ENCODE measurements around the gene TIMP2.
"Not testable (repeated sequence)": the region's sequence is repeated elsewhere in the genome, so short reads cannot be mapped to it uniquely, and the experiment has no call there.

The TIMP2 gene

DNA sequence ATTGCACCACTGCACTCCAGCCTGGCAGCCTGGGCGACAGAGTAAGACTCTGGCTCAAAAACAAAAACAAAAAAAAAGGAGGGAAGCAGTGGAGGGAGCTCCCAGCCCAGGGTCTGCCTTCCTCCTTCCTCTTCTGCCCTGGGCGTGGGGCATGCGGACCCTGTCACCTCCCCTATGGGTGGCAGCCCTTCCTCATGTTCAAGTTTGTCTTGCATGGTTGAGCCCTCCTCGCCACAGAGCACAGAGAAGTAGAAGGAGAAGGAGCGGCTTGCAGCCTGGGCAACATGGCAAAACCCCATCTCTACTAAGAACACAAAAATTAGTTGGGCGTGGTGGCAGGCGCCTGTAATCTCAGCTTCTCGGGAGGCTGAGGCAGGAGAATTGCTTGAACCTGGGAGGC lies 21.4 kb upstream of the TIMP2 start:
- TF ChIP-seq ZNF274 (IDR thresholded peaks at IDR 0.05; ENCODE audit: low read depth, low read length), result no peak

DNA sequence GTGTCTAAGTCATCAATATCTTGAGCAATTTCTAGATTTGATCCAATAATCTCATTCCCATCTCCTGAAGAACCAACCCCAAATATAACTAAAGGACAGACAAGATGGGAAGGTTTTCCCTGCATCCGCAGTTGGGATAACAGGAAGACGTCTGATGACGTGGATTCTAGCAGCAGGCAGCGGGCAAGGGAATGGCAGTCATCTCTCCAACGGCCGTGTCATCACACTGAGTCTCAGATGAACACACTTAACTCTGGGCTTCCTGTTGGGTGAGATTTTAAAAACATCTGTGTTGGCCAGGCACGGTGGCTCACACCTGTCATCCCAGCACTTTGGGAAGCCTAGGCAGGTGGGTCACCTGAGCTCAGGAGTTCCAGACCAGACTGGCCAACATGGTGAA lies 20.9 kb upstream of the TIMP2 start:
- no peak for TF ChIP-seq ZNF274 (IDR thresholded peaks at IDR 0.05; ENCODE audit: low read depth, low read length)
- H3K4me3 ChIP-seq (ENCODE audit: low read length), result no peak overlapping the region

More for the DNA sequence above, 21.4 kb upstream of the TIMP2 start:
- no peak overlapping the region for H3K4me3 ChIP-seq (ENCODE audit: low read length)

GRCh38 chr17:78945455-78945854 lies 20.3 kb upstream of the TIMP2 start:
- H3K4me3 ChIP-seq (ENCODE audit: low read length), result not testable (repeated sequence)

- H3K4me3 ChIP-seq (ENCODE audit: low read length), result no peak overlapping the region
- no peak for TF ChIP-seq ZNF274 (IDR thresholded peaks at IDR 0.05; ENCODE audit: low read depth, low read length)
These were observed 19.8 kb upstream of the TIMP2 start for GRCh38 chr17:78944956-78945355.

DNA sequence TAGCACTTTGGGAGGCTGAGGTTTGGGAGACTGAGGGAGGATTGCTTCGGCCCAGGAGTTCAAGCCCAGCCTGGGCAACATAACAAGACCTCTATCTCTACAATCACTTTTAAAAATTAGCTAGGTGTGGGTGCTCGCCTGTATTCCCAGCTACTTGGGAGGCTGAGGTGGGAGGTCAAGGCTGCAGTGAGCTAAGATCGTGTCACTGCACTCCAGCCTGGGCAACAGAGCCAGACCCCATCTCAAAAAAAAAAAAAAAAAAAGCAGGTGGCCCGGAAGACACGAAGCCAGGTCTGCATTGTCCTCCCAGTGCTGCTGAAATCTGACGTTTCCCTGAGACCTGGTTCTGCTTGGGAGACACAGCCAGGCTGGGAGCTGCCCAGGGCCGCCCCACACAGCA lies 18.8 kb upstream of the TIMP2 start:
- no peak for TF ChIP-seq ZNF274 (IDR thresholded peaks at IDR 0.05; ENCODE audit: low read depth, low read length)
- no peak overlapping the region for H3K4me3 ChIP-seq (ENCODE audit: low read length)

- TF ChIP-seq ZNF274 (IDR thresholded peaks at IDR 0.05; ENCODE audit: low read depth, low read length), result no peak
- H3K4me3 ChIP-seq (ENCODE audit: low read length), result no peak overlapping the region
These were observed 15.5 kb upstream of the TIMP2 start for GRCh38 chr17:78940708-78941107.

- no peak for TF ChIP-seq ZNF274 (IDR thresholded peaks at IDR 0.05; ENCODE audit: low read depth, low read length)
- no peak overlapping the region for H3K4me3 ChIP-seq (ENCODE audit: low read length)
These were observed 15.1 kb upstream of the TIMP2 start for GRCh38 chr17:78940258-78940657.

- TF ChIP-seq ZNF274 (IDR thresholded peaks at IDR 0.05; ENCODE audit: low read depth, low read length), result no peak
- no peak overlapping the region for H3K4me3 ChIP-seq (ENCODE audit: low read length)
These were observed 14.4 kb upstream of the TIMP2 start for GRCh38 chr17:78939615-78940014.

GRCh38 chr17:78937561-78937960 lies 12.4 kb upstream of the TIMP2 start:
- no peak for TF ChIP-seq ZNF274 (IDR thresholded peaks at IDR 0.05; ENCODE audit: low read depth, low read length)
- no peak overlapping the region for H3K4me3 ChIP-seq (ENCODE audit: low read length)

- TF ChIP-seq ZNF274 (IDR thresholded peaks at IDR 0.05; ENCODE audit: low read depth, low read length), result no peak
- no peak overlapping the region for H3K4me3 ChIP-seq (ENCODE audit: low read length)
These were observed 10.5 kb upstream of the TIMP2 start for GRCh38 chr17:78935419-78936323.

GRCh38 chr17:78934681-78935418 lies 9.7 kb upstream of the TIMP2 start:
- TF ChIP-seq ZNF274 (IDR thresholded peaks at IDR 0.05; ENCODE audit: low read depth, low read length), result no peak
- no peak overlapping the region for H3K4me3 ChIP-seq (ENCODE audit: low read length)

DNA sequence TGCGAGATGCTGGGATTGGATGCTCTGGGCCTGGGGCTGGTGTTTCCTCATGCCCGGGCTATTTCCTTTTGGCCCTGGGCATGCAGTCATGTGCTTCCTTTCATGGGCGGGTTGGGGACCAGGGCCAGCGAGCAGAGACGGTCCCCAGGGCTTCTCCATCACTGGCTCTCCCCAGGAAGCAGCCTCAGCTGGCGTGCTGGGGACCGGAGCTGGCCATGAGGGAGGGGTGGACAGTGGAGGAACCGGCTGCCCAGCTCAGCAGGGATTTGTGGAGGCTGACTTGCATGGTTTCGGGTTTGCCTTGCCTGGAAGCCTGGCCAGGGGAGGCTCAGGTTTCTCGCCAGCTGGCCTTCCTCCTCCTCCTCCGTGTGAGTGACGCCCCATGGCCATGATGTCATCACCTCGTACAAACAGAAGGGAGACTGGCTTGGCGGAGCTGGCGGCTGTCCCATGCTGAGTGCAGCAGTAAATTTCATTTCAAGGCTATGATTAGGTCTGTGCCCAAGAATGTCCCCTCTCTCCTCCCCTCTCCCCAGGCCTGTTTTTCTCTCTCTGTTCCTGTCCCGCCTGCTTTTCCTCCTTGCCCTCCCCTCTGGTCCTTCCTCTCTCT lies 8.9 kb upstream of the TIMP2 start:
- H3K4me3 ChIP-seq (ENCODE audit: low read length), result no peak overlapping the region
- TF ChIP-seq ZNF274 (IDR thresholded peaks at IDR 0.05; ENCODE audit: low read depth, low read length), result no peak

GRCh38 chr17:78933025-78933958 lies 8.1 kb upstream of the TIMP2 start:
- H3K4me3 ChIP-seq (ENCODE audit: low read length), result no peak overlapping the region

More at GRCh38 chr17:78933025-78933958, 8.1 kb upstream of the TIMP2 start:
- no peak for TF ChIP-seq ZNF274 (IDR thresholded peaks at IDR 0.05; ENCODE audit: low read depth, low read length)

All from GM08714 (cell line).